HL-60 (cell line): ENCODE results near the gene LY9.
A peak's percentile ranks its signal among the peaks of the same experiment; 100 is the strongest.

Experiments
- DNase-seq, 2 experiments: peaks; one replicate each; pipeline ENCODE4 v3.0.0-alpha.2; 2010 to 2020; ENCODE audit warnings: low read depth in 1 of 2, low spot score in 1 of 2
- H3K27ac ChIP-seq: fragments of 250-450 bp; sonication (Bioruptor Pico); replicated peaks from 2 replicates; pipeline ENCODE4 v1.5.1; 2020; ENCODE audit warnings: mild to moderate bottlenecking, moderate library complexity
- H3K27me3 ChIP-seq: fragments of 250-450 bp; sonication (Bioruptor Pico); 2 replicates; pipeline ENCODE4 v1.5.1; 2021; ENCODE audit warnings: mild to moderate bottlenecking, moderate library complexity; ENCODE audit not compliant: insufficient read depth, poor library complexity, severe bottlenecking
- H3K4me3 ChIP-seq: replicated peaks from 2 replicates; pipeline ENCODE4 v1.5.1; 2011; ENCODE audit warnings: mild to moderate bottlenecking, control low read depth, low read length; ENCODE audit not compliant: insufficient read depth
- GABPA ChIP-seq: IDR thresholded peaks from 2 replicates; pipeline ENCODE4 v1.6.1; 2012; ENCODE audit warnings: low read depth
- POLR2AphosphoS5 ChIP-seq: IDR thresholded peaks from 2 replicates; pipeline ENCODE4 v1.6.1; 2012; ENCODE audit warnings: low read depth
- SPI1 ChIP-seq: IDR thresholded peaks from 2 replicates; pipeline ENCODE4 v1.6.1; 2012; ENCODE audit warnings: low read depth, mild to moderate bottlenecking, borderline replicate concordance
- TF ChIP-seq, protein P1 (sequence below): IDR thresholded peaks from one replicate; pipeline ENCODE4 v1.5.1; 2011; ENCODE audit warnings: low read length, control low read depth, inconsistent platforms; ENCODE audit not compliant: insufficient read depth
- TF ChIP-seq, protein P2 (sequence below): IDR thresholded peaks from 2 replicates; pipeline ENCODE4 v1.6.1; 2012; ENCODE audit warnings: low read depth; ENCODE audit not compliant: insufficient replicate concordance

The LY9 gene

GRCh38 chr1:160829766-160830165, 33.8 kb downstream of the LY9 start:
- DNase-seq = no peak

GRCh38 chr1:160830321-160831153, 34.6 kb downstream of the LY9 start:
- no peak overlapping the region for H3K4me3 ChIP-seq
- no peak overlapping the region for H3K27ac ChIP-seq
- no peaks in the 10 kb centered on the region for H3K27me3 ChIP-seq
- TF ChIP-seq, protein P1, sequence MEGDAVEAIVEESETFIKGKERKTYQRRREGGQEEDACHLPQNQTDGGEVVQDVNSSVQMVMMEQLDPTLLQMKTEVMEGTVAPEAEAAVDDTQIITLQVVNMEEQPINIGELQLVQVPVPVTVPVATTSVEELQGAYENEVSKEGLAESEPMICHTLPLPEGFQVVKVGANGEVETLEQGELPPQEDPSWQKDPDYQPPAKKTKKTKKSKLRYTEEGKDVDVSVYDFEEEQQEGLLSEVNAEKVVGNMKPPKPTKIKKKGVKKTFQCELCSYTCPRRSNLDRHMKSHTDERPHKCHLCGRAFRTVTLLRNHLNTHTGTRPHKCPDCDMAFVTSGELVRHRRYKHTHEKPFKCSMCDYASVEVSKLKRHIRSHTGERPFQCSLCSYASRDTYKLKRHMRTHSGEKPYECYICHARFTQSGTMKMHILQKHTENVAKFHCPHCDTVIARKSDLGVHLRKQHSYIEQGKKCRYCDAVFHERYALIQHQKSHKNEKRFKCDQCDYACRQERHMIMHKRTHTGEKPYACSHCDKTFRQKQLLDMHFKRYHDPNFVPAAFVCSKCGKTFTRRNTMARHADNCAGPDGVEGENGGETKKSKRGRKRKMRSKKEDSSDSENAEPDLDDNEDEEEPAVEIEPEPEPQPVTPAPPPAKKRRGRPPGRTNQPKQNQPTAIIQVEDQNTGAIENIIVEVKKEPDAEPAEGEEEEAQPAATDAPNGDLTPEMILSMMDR = peak; percentile 64
- TF ChIP-seq, protein P2, sequence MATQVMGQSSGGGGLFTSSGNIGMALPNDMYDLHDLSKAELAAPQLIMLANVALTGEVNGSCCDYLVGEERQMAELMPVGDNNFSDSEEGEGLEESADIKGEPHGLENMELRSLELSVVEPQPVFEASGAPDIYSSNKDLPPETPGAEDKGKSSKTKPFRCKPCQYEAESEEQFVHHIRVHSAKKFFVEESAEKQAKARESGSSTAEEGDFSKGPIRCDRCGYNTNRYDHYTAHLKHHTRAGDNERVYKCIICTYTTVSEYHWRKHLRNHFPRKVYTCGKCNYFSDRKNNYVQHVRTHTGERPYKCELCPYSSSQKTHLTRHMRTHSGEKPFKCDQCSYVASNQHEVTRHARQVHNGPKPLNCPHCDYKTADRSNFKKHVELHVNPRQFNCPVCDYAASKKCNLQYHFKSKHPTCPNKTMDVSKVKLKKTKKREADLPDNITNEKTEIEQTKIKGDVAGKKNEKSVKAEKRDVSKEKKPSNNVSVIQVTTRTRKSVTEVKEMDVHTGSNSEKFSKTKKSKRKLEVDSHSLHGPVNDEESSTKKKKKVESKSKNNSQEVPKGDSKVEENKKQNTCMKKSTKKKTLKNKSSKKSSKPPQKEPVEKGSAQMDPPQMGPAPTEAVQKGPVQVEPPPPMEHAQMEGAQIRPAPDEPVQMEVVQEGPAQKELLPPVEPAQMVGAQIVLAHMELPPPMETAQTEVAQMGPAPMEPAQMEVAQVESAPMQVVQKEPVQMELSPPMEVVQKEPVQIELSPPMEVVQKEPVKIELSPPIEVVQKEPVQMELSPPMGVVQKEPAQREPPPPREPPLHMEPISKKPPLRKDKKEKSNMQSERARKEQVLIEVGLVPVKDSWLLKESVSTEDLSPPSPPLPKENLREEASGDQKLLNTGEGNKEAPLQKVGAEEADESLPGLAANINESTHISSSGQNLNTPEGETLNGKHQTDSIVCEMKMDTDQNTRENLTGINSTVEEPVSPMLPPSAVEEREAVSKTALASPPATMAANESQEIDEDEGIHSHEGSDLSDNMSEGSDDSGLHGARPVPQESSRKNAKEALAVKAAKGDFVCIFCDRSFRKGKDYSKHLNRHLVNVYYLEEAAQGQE = no peak
- DNase-seq = peak in 1 of 2 experiments; percentile 71

More at GRCh38 chr1:160829766-160830165, 33.8 kb downstream of the LY9 start:
- TF ChIP-seq, protein P2 = no peak
- TF ChIP-seq SPI1 = no peak
- no peak for TF ChIP-seq POLR2AphosphoS5
- TF ChIP-seq GABPA = no peak
- TF ChIP-seq, protein P1 = no peak
- Histone ChIP-seq H3K27ac (no peak overlapping the region), H3K4me3 (no peak overlapping the region), H3K27me3 (no peaks in the 10 kb centered on the region)

- DNase-seq = peak in 1 of 2 experiments; percentile 45
- TF ChIP-seq, protein P1 = peak; percentile 24
- TF ChIP-seq POLR2AphosphoS5 (no peak), SPI1 (no peak)
- TF ChIP-seq, protein P2 = no peak
- no peak overlapping the region for H3K27ac ChIP-seq
Measured at GRCh38 chr1:160834945-160835565, 39.1 kb downstream of the LY9 start.

More at GRCh38 chr1:160834945-160835565, 39.1 kb downstream of the LY9 start:
- Histone ChIP-seq H3K27me3 (no peaks in the 10 kb centered on the region), H3K4me3 (no peak overlapping the region)
